Mammary epithelial cell (primary cell): Measurements from ENCODE around the gene UBR4.

Experiments used
- EZH2 ChIP-seq: IDR thresholded peaks from 2 replicates; pipeline ENCODE4 v1.6.1; 2012; ENCODE audit warnings: low read length, inconsistent platforms, borderline replicate concordance
- TF ChIP-seq, protein P1 (sequence below), 2 donors: IDR thresholded peaks in 1 of 2; conservative IDR thresholded peaks in 1 of 2; 2 replicates each; pipeline ENCODE4 v1.5.1; 2011 to 2012; ENCODE audit warnings: inconsistent platforms in 2 of 2, low read length in 2 of 2, mild to moderate bottlenecking in 2 of 2, control low read depth in 1 of 2, low read depth in 1 of 2; ENCODE audit not compliant: insufficient read depth in 1 of 2; ENCODE audit errors: extremely low read depth in 1 of 2

DNA sequence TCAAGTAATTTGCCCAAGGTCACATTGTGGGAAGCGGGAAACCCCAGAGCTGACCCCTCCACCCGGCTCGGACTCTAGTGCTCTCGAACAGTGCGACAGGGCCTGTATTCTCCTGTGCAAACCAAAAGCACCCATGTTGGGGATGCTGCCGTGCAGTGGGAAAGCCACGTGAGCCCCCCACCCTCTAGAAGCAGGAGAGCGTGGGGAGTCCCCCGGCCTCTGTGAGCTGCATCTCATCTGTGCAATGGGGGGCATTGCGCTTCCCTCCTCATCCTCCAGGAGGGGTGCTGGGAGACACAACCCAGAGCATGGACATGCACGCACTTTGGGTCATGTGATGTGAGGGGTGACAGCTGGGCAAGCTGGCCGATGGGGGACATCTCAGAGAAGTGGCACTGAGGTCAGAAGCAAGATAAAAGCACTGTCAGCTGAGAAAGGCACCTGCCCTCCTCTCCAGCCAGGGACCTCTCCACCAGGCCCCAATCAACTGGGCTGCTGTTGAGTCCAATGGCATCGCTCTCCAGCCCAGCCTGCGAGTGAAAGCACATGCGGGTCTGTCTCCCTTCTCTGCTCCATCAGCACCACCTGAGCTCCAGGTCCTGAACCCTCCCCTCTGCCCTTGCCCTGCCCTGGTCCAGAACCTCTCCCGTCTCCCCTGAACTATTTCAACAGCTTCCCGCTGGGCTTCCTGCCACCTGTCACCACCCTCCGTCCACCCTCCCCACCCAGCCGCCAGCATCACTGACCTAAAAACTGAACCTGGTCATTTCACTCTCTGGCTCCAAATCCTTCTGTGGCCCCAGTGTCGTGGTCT lies 177.2 kb downstream of the UBR4 start:
- TF ChIP-seq, protein P1, sequence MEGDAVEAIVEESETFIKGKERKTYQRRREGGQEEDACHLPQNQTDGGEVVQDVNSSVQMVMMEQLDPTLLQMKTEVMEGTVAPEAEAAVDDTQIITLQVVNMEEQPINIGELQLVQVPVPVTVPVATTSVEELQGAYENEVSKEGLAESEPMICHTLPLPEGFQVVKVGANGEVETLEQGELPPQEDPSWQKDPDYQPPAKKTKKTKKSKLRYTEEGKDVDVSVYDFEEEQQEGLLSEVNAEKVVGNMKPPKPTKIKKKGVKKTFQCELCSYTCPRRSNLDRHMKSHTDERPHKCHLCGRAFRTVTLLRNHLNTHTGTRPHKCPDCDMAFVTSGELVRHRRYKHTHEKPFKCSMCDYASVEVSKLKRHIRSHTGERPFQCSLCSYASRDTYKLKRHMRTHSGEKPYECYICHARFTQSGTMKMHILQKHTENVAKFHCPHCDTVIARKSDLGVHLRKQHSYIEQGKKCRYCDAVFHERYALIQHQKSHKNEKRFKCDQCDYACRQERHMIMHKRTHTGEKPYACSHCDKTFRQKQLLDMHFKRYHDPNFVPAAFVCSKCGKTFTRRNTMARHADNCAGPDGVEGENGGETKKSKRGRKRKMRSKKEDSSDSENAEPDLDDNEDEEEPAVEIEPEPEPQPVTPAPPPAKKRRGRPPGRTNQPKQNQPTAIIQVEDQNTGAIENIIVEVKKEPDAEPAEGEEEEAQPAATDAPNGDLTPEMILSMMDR (conservative IDR thresholded peaks at IDR 0.05 in 1 of 2, IDR thresholded peaks at IDR 0.05 in 1 of 2; ENCODE audit: extremely low read depth in 1 of 2, insufficient read depth in 1 of 2, low read depth in 1 of 2, low read length in 2 of 2) = no peak
- no peak for TF ChIP-seq EZH2
